HepG2 (cell line): Measurements from ENCODE around the gene MCFD2. TPM values are rescaled to one million over a fixed set of nuclear protein-coding genes. Genes with fewer than 3 reads are reported as not detected.

Source experiments
- ATAC-seq: fragments of 200-7000 bp; cut with Tn5 transposase; 3 replicates; pipeline ENCODE4 v1.9.1; 2020; ENCODE audit warnings: mild to moderate bottlenecking, moderate library complexity
- BruUV-seq: library from RNA; stranded (reverse); fragments of 400-500 nt; replicated peaks from 2 replicates; lab custom pipeline; 2021; lab: Mats Ljungman, UMichigan
- CTCF ChIA-PET: fragments of 300-600 bp; formaldehyde crosslinking; extraction: SDS; loops from one replicate; lab custom pipeline; 2021; ENCODE audit warnings: low total read pairs, inconsistent platforms, low intra/inter-chr PET ratio; lab: Yijun Ruan, JAX
- POLR2A ChIA-PET: fragments of 350-600 bp; sonication (Branson Sonifier 250); formaldehyde crosslinking; loops from one replicate; lab custom pipeline; 2020; ENCODE audit warnings: antibody characterized with exemption, inconsistent platforms; lab: Yijun Ruan, JAX
- DNase-seq: peaks from one replicate; pipeline ENCODE4 v3.0.0-alpha.2; 2015; ENCODE audit warnings: low spot score
- FAIRE-seq: peaks from 3 replicates; lab custom pipeline; 2011; peaks lifted over from hg19 to GRCh38; lab: Jason Lieb, UNC
- H2AFZ ChIP-seq: one replicate; pipeline ENCODE4 v1.6.1; 2011; ENCODE audit warnings: low read length, inconsistent platforms
- H3K27ac ChIP-seq: fragments of 300-600 bp; 3 replicates; pipeline ENCODE4 v1.8.0; 2011; ENCODE audit warnings: mixed run types, mild to moderate bottlenecking, mixed read lengths, low read length, inconsistent platforms; ENCODE audit not compliant: insufficient read depth; ENCODE audit errors: extremely low read length
- H3K27me3 ChIP-seq, 2 experiments: fragments of 200-600 bp in 1 of 2; 2 replicates in 1 of 2; 3 replicates in 1 of 2; pipeline versions ENCODE4 v1.6.0 to v1.8.0; 2011; ENCODE audit warnings: low read length in 2 of 2, mild to moderate bottlenecking in 2 of 2, moderate library complexity in 2 of 2, inconsistent platforms in 1 of 2; ENCODE audit not compliant: insufficient read depth in 2 of 2, control insufficient read depth in 1 of 2
- H3K36me3 ChIP-seq, 2 experiments: fragments of 200-600 bp in 1 of 2; replicated peaks in 1 of 2; 2 replicates in 1 of 2; 3 replicates in 1 of 2; pipeline versions ENCODE4 v1.5.1 to v1.8.0; 2011; ENCODE audit warnings: low read length in 2 of 2, inconsistent platforms in 1 of 2; ENCODE audit not compliant: insufficient read depth in 2 of 2, control insufficient read depth in 1 of 2
- H3K4me1 ChIP-seq: 2 replicates; pipeline ENCODE4 v1.5.1; 2012; ENCODE audit warnings: low read length, inconsistent platforms; ENCODE audit not compliant: insufficient read depth
- H3K4me2 ChIP-seq: 2 replicates; pipeline ENCODE4 v1.6.0; 2011; ENCODE audit warnings: low read depth, low read length, inconsistent platforms
- H3K4me3 ChIP-seq, 3 experiments: fragments of 200-600 bp in 1 of 3; sonication (generic), shearing (Covaris generic) in 1 of 3; replicated peaks in 1 of 3; 2 replicates each; pipeline ENCODE4 v1.5.1; 2011 to 2016; ENCODE audit warnings: low read length in 3 of 3, inconsistent platforms in 2 of 3, low read depth in 2 of 3, mild to moderate bottlenecking in 2 of 3, control low read depth in 1 of 3, mixed read lengths in 1 of 3; ENCODE audit not compliant: insufficient read depth in 1 of 3
- H3K79me2 ChIP-seq: one replicate; pipeline ENCODE4 v1.6.1; 2011; ENCODE audit warnings: low read length, inconsistent platforms; ENCODE audit not compliant: insufficient read depth
- H3K9ac ChIP-seq: 2 replicates; pipeline ENCODE4 v1.6.0; 2011; ENCODE audit warnings: mild to moderate bottlenecking, low read depth, low read length, inconsistent platforms; ENCODE audit not compliant: insufficient read depth
- H3K9me3 ChIP-seq: 2 replicates; pipeline ENCODE4 v1.5.1; 2012; ENCODE audit warnings: mild to moderate bottlenecking, low read length
- H4K20me1 ChIP-seq: 2 replicates; pipeline ENCODE4 v1.6.0; 2011; ENCODE audit warnings: inconsistent platforms, mild to moderate bottlenecking, low read length, moderate library complexity; ENCODE audit not compliant: insufficient read depth
- AKNA ChIP-seq: sonication (generic); formaldehyde crosslinking; IDR thresholded peaks from 2 replicates; pipeline ENCODE4 v1.4.0; 2020; ENCODE audit warnings: missing genetic modification reagents, borderline replicate concordance
- KLF15 ChIP-seq: sonication (generic); formaldehyde crosslinking; IDR thresholded peaks from 2 replicates; pipeline ENCODE4 v1.8.1; 2023; ENCODE audit warnings: borderline replicate concordance, mild to moderate bottlenecking, inconsistent platforms, missing genetic modification reagents, mixed read lengths
- MEF2D ChIP-seq: sonication (generic); formaldehyde crosslinking; IDR thresholded peaks from 2 replicates; pipeline ENCODE4 v1.5.1; 2020; ENCODE audit warnings: mild to moderate bottlenecking, missing genetic modification reagents
- MIER3 ChIP-seq: IDR thresholded peaks from 2 replicates; pipeline ENCODE4 v1.6.1; 2016; ENCODE audit warnings: missing compliant biosample characterization, borderline replicate concordance
- NFKBIZ ChIP-seq: IDR thresholded peaks from 2 replicates; pipeline ENCODE4 v1.6.1; 2018; ENCODE audit warnings: missing genetic modification reagents, missing compliant biosample characterization
- SATB2 ChIP-seq: sonication (generic); formaldehyde crosslinking; IDR thresholded peaks from 2 replicates; pipeline ENCODE4 v1.5.0; 2020; ENCODE audit warnings: missing genetic modification reagents
- ZBTB21 ChIP-seq: sonication (generic); formaldehyde crosslinking; IDR thresholded peaks from 2 replicates; pipeline ENCODE4 v1.4.0; 2020; ENCODE audit warnings: missing genetic modification reagents
- ZC3H4 ChIP-seq: sonication (generic); formaldehyde crosslinking; IDR thresholded peaks from 2 replicates; pipeline ENCODE4 v1.4.0; 2020; ENCODE audit warnings: missing genetic modification reagents, borderline replicate concordance
- ZNF136 ChIP-seq: sonication (generic); formaldehyde crosslinking; IDR thresholded peaks from 2 replicates; pipeline ENCODE4 v1.8.1; 2022; ENCODE audit warnings: low read depth, mild to moderate bottlenecking, moderate library complexity, missing genetic modification reagents
- ZNF484 ChIP-seq: sonication (generic); formaldehyde crosslinking; IDR thresholded peaks from 2 replicates; pipeline ENCODE4 v1.5.1; 2020; ENCODE audit warnings: mild to moderate bottlenecking, low read depth, missing genetic modification reagents, borderline replicate concordance
- ZNF790 ChIP-seq: sonication (generic); formaldehyde crosslinking; IDR thresholded peaks from 2 replicates; pipeline ENCODE4 v1.8.0; 2022; ENCODE audit warnings: missing genetic modification reagents, mild to moderate bottlenecking, borderline replicate concordance
- ZSCAN9 ChIP-seq: IDR thresholded peaks from 2 replicates; pipeline ENCODE4 v1.6.1; 2016; ENCODE audit warnings: borderline replicate concordance
- WGBS: methylation state at CpG from one replicate; pipeline ENCODE4 v1.1.6; 2017; ENCODE audit warnings: low lambda C conversion rate; 5-methylcytosine and 5-hydroxymethylcytosine counted together
- in situ Hi-C: cut with HindIII; loops from 2 replicates; pipeline ENCODE4 v1.10.0; 2017; ENCODE audit warnings: low pct_unique_long_range_greater_than_20kb; ENCODE audit not compliant: extremely low pct_ligation_motif_present
- intact Hi-C: fragments of 100-400 bp; cut with micrococcal nuclease; formaldehyde crosslinking; loops from one replicate; pipeline ENCODE4 v1.10.0; 2022; ENCODE audit not compliant: unreplicated experiment
- polyA plus RNA-seq, 8 experiments: library from polyadenylated mRNA; depleted of rRNA in 3 of 8; stranded (reverse) in 7 of 8; unstranded in 1 of 8; fragments of >200 nt; fragmentation: Illumina TruSeq in 4 of 8; extraction: Trizol in 4 of 8; gene quantifications; 2 replicates each; pipeline versions ENCODE4 v1.2.1 to v1.2.3, GENCODE V29; 2011 to 2016; ENCODE audit warnings: low read depth in 4 of 8, missing spikeins in 1 of 8, mixed read lengths in 1 of 8; ENCODE audit not compliant: insufficient read depth in 1 of 8
- total RNA-seq, 5 experiments: library from RNA; depleted of rRNA; stranded (reverse); fragments of >200 nt; fragmentation: Illumina TruSeq; extraction: Trizol; gene quantifications; 2 replicates each; pipeline ENCODE4 v1.2.3, GENCODE V29; 2016; ENCODE audit warnings: low read depth in 1 of 5

Gene MCFD2
- total and polyA plus RNA-seq, 2 of the 13 experiments (the other 11 are each of a cell fraction or from before 2014, with no cell fraction given), result 183 to 232 TPM

GRCh38 chr2:46858702-46859090, 56.9 kb downstream of the MCFD2 start:
- FAIRE-seq (no peak), DNase-seq (no peak), ATAC-seq (no peak)
- Histone ChIP-seq H4K20me1 (no peaks in the 10 kb centered on the region), H3K9me3 (no peaks in the 10 kb centered on the region), H3K4me1 (no peaks in the 10 kb centered on the region), H3K36me3 (no peaks in the 10 kb centered on the region), H3K4me2 (no peak overlapping the region), H3K4me3 (no peak overlapping the region), H3K27me3 (peaks cover 5 to 55% of the 10 kb centered on the region in 2 experiments; a peak in 4 of 5 replicates), H3K27ac (no peak overlapping the region), H3K9ac (no peak overlapping the region), H3K79me2 (no peaks in the 10 kb centered on the region), H2AFZ (no peak overlapping the region)
- TF ChIP-seq SATB2 (CRISPR knock-in tag) (no peak), ZNF136 (CRISPR knock-in tag) (no peak), MIER3 (CRISPR knock-in tag) (no peak), ZBTB21 (CRISPR knock-in tag) (no peak), ZNF484 (CRISPR knock-in tag) (no peak), ZC3H4 (CRISPR knock-in tag) (no peak), MEF2D (CRISPR knock-in tag) (no peak), AKNA (CRISPR knock-in tag) (no peak), KLF15 (CRISPR knock-in tag) (no peak), NFKBIZ (CRISPR knock-in tag) (no peak), ZSCAN9 (no peak), ZNF790 (CRISPR knock-in tag) (no peak)
- no TSS peak for BruUV-seq
- ChIA-PET CTCF (no interaction called here), POLR2A (no interaction called here)
- intact Hi-C loops (no loop called here), in situ Hi-C loops (no loop called here)
- WGBS, result 36% methylated on average over 4 of the region's 4 CpGs
